A673 (cell line): ENCODE results near the gene TBC1D5.

Experiments
- EZH2 ChIP-seq: fragments of 200-600 bp; sonication (generic); IDR thresholded peaks from 2 replicates; pipeline ENCODE4 v1.6.1; 2017; ENCODE audit warnings: borderline replicate concordance, low read depth, mild to moderate bottlenecking, mixed read lengths, antibody characterized with exemption, low read length; ENCODE audit not compliant: poor library complexity, severe bottlenecking
- TF ChIP-seq, protein P1 (sequence below): fragments of 300-800, 200-600 bp; sonication (generic); conservative IDR thresholded peaks from 2 replicates; pipeline ENCODE4 v1.5.1; 2017; ENCODE audit warnings: low read depth, mild to moderate bottlenecking, antibody characterized with exemption, low read length, moderate library complexity, mixed read lengths

GRCh38 chr3:17336291-17336690 is 406.1 kb downstream of the TBC1D5 start:
- TF ChIP-seq, protein P1, sequence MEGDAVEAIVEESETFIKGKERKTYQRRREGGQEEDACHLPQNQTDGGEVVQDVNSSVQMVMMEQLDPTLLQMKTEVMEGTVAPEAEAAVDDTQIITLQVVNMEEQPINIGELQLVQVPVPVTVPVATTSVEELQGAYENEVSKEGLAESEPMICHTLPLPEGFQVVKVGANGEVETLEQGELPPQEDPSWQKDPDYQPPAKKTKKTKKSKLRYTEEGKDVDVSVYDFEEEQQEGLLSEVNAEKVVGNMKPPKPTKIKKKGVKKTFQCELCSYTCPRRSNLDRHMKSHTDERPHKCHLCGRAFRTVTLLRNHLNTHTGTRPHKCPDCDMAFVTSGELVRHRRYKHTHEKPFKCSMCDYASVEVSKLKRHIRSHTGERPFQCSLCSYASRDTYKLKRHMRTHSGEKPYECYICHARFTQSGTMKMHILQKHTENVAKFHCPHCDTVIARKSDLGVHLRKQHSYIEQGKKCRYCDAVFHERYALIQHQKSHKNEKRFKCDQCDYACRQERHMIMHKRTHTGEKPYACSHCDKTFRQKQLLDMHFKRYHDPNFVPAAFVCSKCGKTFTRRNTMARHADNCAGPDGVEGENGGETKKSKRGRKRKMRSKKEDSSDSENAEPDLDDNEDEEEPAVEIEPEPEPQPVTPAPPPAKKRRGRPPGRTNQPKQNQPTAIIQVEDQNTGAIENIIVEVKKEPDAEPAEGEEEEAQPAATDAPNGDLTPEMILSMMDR, result no peak
- TF ChIP-seq EZH2, result no peak
